ENCODE results near the gene BICC1.

BICC1 gene

GRCh38 chr10:58721601-58722281 lies 209.1 kb downstream of the BICC1 start:
- Histone ChIP-seq H3K27ac (no peak overlapping the region), H3K4me3 (no peak overlapping the region)

- H3K27ac ChIP-seq, result peak overlapping the region in 4 of 21 experiments; percentile 14 to 60 (median 22)
These were observed 210.5 kb downstream of the BICC1 start for GRCh38 chr10:58723186-58723585.

GRCh38 chr10:58723966-58724365 lies 211.3 kb downstream of the BICC1 start:
- Histone ChIP-seq H3K27ac (peak overlapping the region in 10 of 21 experiments; percentile 20 to 76 (median 52)), H3K4me3 (no peak overlapping the region)

More at GRCh38 chr10:58723186-58723585, 210.5 kb downstream of the BICC1 start:
- no peak overlapping the region for H3K4me3 ChIP-seq

GRCh38 chr10:58724781-58725180 lies 212.1 kb downstream of the BICC1 start:
- no peak overlapping the region for H3K4me3 ChIP-seq
- H3K27ac ChIP-seq, result peak overlapping the region in 9 of 21 experiments; percentile 32 to 76 (median 54)

- H3K27ac ChIP-seq, result no peak overlapping the region
These were observed 213.2 kb downstream of the BICC1 start for GRCh38 chr10:58725901-58726300.

GRCh38 chr10:58727633-58728032 lies 215.0 kb downstream of the BICC1 start:
- no peak overlapping the region for H3K4me3 ChIP-seq
- no peak overlapping the region for H3K27ac ChIP-seq

More at GRCh38 chr10:58725901-58726300, 213.2 kb downstream of the BICC1 start:
- H3K4me3 ChIP-seq, result no peak overlapping the region

- H3K27ac ChIP-seq, result no peak overlapping the region
- H3K4me3 ChIP-seq, result no peak overlapping the region
These were observed 218.6 kb downstream of the BICC1 start for GRCh38 chr10:58731276-58731675.

- H3K4me3 ChIP-seq, result no peak overlapping the region
- peak overlapping the region in 2 of 21 experiments; percentile 26 to 33 for H3K27ac ChIP-seq
These were observed 220.8 kb downstream of the BICC1 start for GRCh38 chr10:58733436-58733835.

GRCh38 chr10:58734116-58734515 lies 221.4 kb downstream of the BICC1 start:
- H3K4me3 ChIP-seq, result no peak overlapping the region
- H3K27ac ChIP-seq, result peak overlapping the region in 1 of 21 experiments; percentile 56

- peak overlapping the region in 3 of 21 experiments; percentile 3 to 56 (median 52) for H3K27ac ChIP-seq
- H3K4me3 ChIP-seq, result no peak overlapping the region
These were observed 222.0 kb downstream of the BICC1 start for GRCh38 chr10:58734664-58735063.

GRCh38 chr10:58735087-58735486 lies 222.4 kb downstream of the BICC1 start:
- Histone ChIP-seq H3K4me3 (no peak overlapping the region), H3K27ac (peak overlapping the region in 3 of 21 experiments; percentile 3 to 56 (median 52))

GRCh38 chr10:58740620-58741369 lies 228.1 kb downstream of the BICC1 start:
- no peak overlapping the region for H3K4me3 ChIP-seq
- no peak overlapping the region for H3K27ac ChIP-seq

- Histone ChIP-seq H3K4me3 (no peak overlapping the region), H3K27ac (no peak overlapping the region)
These were observed 229.0 kb downstream of the BICC1 start for GRCh38 chr10:58741673-58742072.

GRCh38 chr10:58742141-58742540 lies 229.5 kb downstream of the BICC1 start:
- no peak overlapping the region for H3K27ac ChIP-seq
- H3K4me3 ChIP-seq, result no peak overlapping the region

GRCh38 chr10:58743466-58744115 lies 230.9 kb downstream of the BICC1 start:
- Histone ChIP-seq H3K27ac (no peak overlapping the region), H3K4me3 (no peak overlapping the region)

GRCh38 chr10:58746474-58747185 lies 234.0 kb downstream of the BICC1 start:
- no peak overlapping the region for H3K27ac ChIP-seq

GRCh38 chr10:58747687-58748086 lies 235.0 kb downstream of the BICC1 start:
- H3K4me3 ChIP-seq, result no peak overlapping the region
- no peak overlapping the region for H3K27ac ChIP-seq

More at GRCh38 chr10:58746474-58747185, 234.0 kb downstream of the BICC1 start:
- H3K4me3 ChIP-seq, result no peak overlapping the region

- Histone ChIP-seq H3K27ac (no peak overlapping the region), H3K4me3 (no peak overlapping the region)
These were observed 240.0 kb downstream of the BICC1 start for GRCh38 chr10:58752665-58753064.

- Histone ChIP-seq H3K27ac (peak overlapping the region in 3 of 21 experiments; percentile 46 to 87 (median 63)), H3K4me3 (no peak overlapping the region)
These were observed 240.8 kb downstream of the BICC1 start for GRCh38 chr10:58753425-58753824.

Data from skin epidermis (tissue), 12 donors.